Mucosa of stomach (tissue), 1 donor: ENCODE data around the gene MCF2L.

ENCODE experiments used
- H3K27me3 ChIP-seq: one replicate; pipeline ENCODE4 v1.7.0; 2013; ENCODE audit warnings: mild to moderate bottlenecking, low read length; ENCODE audit not compliant: control insufficient read depth, insufficient read depth
- H3K36me3 ChIP-seq: one replicate; pipeline ENCODE4 v1.7.0; 2013; ENCODE audit warnings: low read length; ENCODE audit not compliant: control insufficient read depth, insufficient read depth
- H3K4me1 ChIP-seq: one replicate; pipeline ENCODE4 v1.7.0; 2013; ENCODE audit warnings: mild to moderate bottlenecking, low read length; ENCODE audit not compliant: control insufficient read depth, insufficient read depth
- H3K4me3 ChIP-seq: one replicate; pipeline ENCODE4 v1.7.0; 2013; ENCODE audit warnings: low read length
- H3K9ac ChIP-seq: one replicate; pipeline ENCODE4 v1.7.0; 2013; ENCODE audit warnings: mild to moderate bottlenecking, low read length, moderate library complexity
- H3K9me3 ChIP-seq: one replicate; pipeline ENCODE4 v1.7.0; 2013; ENCODE audit warnings: mild to moderate bottlenecking, low read length, moderate library complexity; ENCODE audit not compliant: control insufficient read depth
- donor health status: Pancreatic carcinoma.

Gene MCF2L, protein sequence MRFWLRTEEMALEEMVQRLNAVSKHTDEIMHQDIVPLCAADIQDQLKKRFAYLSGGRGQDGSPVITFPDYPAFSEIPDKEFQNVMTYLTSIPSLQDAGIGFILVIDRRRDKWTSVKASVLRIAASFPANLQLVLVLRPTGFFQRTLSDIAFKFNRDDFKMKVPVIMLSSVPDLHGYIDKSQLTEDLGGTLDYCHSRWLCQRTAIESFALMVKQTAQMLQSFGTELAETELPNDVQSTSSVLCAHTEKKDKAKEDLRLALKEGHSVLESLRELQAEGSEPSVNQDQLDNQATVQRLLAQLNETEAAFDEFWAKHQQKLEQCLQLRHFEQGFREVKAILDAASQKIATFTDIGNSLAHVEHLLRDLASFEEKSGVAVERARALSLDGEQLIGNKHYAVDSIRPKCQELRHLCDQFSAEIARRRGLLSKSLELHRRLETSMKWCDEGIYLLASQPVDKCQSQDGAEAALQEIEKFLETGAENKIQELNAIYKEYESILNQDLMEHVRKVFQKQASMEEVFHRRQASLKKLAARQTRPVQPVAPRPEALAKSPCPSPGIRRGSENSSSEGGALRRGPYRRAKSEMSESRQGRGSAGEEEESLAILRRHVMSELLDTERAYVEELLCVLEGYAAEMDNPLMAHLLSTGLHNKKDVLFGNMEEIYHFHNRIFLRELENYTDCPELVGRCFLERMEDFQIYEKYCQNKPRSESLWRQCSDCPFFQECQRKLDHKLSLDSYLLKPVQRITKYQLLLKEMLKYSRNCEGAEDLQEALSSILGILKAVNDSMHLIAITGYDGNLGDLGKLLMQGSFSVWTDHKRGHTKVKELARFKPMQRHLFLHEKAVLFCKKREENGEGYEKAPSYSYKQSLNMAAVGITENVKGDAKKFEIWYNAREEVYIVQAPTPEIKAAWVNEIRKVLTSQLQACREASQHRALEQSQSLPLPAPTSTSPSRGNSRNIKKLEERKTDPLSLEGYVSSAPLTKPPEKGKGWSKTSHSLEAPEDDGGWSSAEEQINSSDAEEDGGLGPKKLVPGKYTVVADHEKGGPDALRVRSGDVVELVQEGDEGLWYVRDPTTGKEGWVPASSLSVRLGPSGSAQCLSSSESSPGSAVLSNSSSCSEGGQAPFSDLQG

DNA sequence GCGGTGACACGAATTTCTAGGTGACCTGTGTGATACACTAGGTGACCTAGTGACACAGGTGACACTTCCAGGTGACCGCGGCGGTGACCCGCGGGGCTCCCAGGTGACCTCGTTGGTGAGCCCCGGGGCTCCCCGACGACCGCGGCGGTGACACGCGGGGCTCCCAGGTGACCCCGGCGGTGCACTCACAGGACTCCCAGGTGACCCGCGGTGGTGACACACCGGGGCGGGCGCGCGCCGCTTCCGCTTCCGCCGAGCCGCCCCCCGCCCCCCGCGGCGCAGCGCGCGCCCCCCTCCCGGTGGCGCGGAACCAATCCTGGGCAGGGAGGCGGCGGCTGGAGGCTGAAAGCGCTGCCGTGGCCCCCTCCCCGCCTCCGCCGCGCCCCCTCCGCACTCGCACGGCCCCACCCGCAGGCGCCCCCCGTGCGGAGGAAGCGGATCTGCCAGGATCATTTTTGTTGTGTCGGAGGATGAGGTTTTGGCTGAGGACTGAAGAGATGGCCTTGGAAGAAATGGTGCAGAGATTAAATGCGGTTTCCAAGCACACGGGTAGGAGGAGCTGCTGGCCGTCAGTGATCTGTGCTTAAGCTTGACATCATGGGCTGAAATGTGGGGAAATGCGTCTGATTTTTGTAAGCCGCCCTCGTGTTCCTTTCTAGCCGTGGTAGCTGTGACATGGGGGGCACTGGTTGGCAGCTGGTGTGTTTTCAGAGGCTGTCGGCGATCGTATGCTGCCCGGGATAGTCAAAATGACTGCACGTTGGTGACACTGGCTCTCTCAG is at the start of gene MCF2L:
Gene MCF2L (plus strand): TSS at position 305 of the 782 bp plus-strand sequence. CDS start 166 bp downstream, at position 471.
- Histone ChIP-seq H3K4me1 (peaks cover 15% of the 10 kb centered on the region), H3K36me3 (no peaks in the 10 kb centered on the region), H3K9me3 (no peaks in the 10 kb centered on the region), H3K4me3 (peak within 1 kb of the TSS; percentile 48), H3K9ac (peak within 1 kb of the TSS; percentile 59), H3K27me3 (peaks cover 15% of the 10 kb centered on the region)

DNA sequence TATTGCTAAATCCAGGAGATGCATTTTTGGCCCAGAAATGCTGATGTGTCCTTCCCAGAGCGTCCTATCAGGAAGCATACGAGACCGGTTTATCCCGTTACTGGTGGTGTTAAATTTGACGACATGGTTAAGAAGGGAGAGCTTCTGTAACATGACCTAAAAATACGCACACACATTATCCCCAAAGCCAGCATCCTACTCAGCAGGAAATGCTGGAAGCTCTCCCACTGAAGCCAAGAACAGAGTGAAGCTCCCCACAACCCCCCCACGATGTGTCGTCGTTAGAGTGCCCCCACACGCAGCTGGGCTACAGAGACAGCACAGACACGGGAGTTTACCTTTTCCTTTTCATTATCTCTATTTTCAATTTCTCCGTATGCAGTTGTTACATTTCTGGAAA is 45.1 kb upstream of the MCF2L start:
- Histone ChIP-seq H3K4me1 (peaks cover 4% of the 10 kb centered on the region), H3K4me3 (no peak overlapping the region), H3K9me3 (no peaks in the 10 kb centered on the region), H3K9ac (no peak overlapping the region), H3K36me3 (no peaks in the 10 kb centered on the region), H3K27me3 (no peaks in the 10 kb centered on the region)

DNA sequence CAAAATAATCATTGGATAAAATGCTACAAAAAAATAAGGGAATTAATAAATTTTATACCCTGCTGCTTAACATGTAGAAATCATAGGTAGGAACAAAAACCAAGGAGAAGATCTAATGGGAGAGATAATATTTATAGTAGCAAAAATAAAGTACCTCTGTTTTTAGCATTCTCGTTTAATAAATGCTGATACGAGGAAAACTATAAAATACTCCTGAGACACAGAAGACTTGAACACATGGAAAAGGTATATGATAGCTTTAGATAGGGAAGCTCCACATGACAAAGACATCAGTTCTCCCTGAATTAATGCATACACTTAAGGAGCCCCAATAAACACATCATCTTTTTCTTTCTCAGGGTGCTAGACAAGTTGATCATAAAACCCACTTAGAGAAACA is 44.6 kb upstream of the MCF2L start:
- Histone ChIP-seq H3K9me3 (no peaks in the 10 kb centered on the region), H3K4me3 (no peak overlapping the region), H3K9ac (no peak overlapping the region), H3K4me1 (peaks cover 8% of the 10 kb centered on the region), H3K27me3 (peaks cover 2% of the 10 kb centered on the region), H3K36me3 (no peaks in the 10 kb centered on the region)

DNA sequence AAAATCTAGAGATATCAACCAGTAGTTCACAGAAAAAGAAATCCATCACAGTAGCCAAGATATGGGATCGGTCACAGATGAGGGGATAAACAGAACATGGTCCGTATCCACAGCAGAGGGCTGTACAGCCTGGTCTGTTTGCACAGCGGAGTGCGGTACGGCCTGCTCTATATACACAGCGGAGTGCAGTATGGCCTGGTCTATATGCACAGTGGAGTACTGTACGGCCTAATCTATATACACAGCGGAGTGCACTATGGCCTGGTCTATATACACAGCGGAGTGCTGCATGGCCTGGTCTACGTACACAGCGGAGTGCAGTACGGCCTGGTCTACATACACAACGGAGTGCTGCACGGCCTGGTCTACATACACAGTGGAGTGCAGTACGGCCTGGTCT is 43.0 kb upstream of the MCF2L start:
- no peaks in the 10 kb centered on the region for H3K9me3 ChIP-seq
- H3K27me3 ChIP-seq = peaks cover 5% of the 10 kb centered on the region
- H3K36me3 ChIP-seq = no peaks in the 10 kb centered on the region
- no peak overlapping the region for H3K9ac ChIP-seq
- H3K4me3 ChIP-seq = no peak overlapping the region
- peaks cover 15% of the 10 kb centered on the region for H3K4me1 ChIP-seq

DNA sequence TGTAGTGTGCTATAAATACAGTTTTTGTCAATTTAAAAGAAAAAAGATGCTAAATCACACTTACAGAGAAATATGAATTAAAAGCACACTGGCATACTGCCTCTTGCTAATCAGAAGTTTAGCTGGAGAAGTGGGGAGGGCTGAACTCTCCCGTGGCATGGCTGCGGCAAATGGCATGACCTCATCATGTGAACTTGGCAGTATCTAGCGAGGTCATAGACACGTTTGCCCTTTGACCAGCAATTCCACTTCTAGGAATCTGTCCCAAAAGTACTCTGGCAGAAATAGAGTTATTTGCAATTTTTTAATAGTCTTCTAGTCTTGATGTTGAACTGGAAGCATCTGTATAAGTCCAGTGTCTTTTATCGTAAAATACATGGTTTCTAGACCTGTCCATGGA is 42.0 kb upstream of the MCF2L start:
- no peak overlapping the region for H3K4me3 ChIP-seq
- no peak overlapping the region for H3K9ac ChIP-seq
- H3K9me3 ChIP-seq = no peaks in the 10 kb centered on the region
- H3K27me3 ChIP-seq = peaks cover 9% of the 10 kb centered on the region
- H3K36me3 ChIP-seq = no peaks in the 10 kb centered on the region
- H3K4me1 ChIP-seq = peaks cover 15% of the 10 kb centered on the region

DNA sequence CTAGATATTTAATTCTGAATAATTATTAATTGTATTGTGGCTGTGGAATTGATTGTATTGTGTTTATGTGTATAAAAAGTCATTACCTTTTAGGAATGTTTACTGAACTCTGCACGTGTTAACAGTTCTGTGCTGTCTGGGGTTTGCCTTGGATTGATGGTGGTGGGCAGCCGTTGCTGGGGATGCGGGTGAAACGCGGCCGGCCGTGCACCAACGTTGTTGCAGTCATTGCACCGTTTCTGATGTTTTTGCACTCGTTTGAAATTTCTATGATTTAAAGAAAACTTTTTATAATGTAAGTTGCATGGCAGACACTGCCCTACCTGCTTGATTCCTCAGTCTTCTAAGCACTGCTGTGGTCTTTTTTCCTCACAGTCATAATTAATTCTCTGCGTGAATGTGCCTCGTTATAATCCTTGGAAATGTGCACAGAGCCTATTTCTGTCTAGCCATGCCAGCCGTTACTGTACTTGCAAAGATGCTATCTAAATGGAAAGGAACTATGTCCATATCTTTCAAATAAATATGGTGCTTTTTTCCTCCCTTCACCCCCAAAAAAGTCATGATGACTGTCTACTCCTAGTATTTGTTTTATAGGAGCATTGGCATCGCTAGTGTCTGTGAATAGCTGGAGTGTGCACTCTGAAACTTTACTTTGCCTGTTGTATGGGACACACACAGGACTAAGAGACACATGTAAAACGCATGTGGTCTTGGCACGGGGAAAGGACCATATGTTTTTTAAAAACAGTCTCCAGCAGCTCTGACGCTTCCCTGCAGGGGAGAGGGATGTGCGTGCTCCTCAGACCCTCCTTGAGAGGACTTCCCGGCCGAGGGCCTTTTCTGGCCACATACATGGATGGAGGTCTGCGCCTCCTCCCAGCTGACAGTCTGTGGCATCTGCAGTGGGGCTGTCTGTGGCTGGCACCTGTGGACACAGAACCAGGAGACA is 40.7 kb upstream of the MCF2L start:
- Histone ChIP-seq H3K36me3 (no peaks in the 10 kb centered on the region), H3K4me3 (no peak overlapping the region), H3K9me3 (no peaks in the 10 kb centered on the region), H3K9ac (no peak overlapping the region), H3K27me3 (peaks cover 9% of the 10 kb centered on the region), H3K4me1 (peaks cover 15% of the 10 kb centered on the region)

- H3K4me3 ChIP-seq = no peak overlapping the region
- no peak overlapping the region for H3K9ac ChIP-seq
- no peaks in the 10 kb centered on the region for H3K36me3 ChIP-seq
- no peaks in the 10 kb centered on the region for H3K9me3 ChIP-seq
- peaks cover 15% of the 10 kb centered on the region for H3K4me1 ChIP-seq
- peaks cover 9% of the 10 kb centered on the region for H3K27me3 ChIP-seq
Observed at GRCh38 chr13:112928972-112929782, 39.8 kb upstream of the MCF2L start.

- Histone ChIP-seq H3K4me3 (no peak overlapping the region), H3K36me3 (no peaks in the 10 kb centered on the region), H3K4me1 (peaks cover 15% of the 10 kb centered on the region), H3K9ac (no peak overlapping the region), H3K27me3 (peaks cover 9% of the 10 kb centered on the region), H3K9me3 (no peaks in the 10 kb centered on the region)
Observed at GRCh38 chr13:112929783-112930055, 39.3 kb upstream of the MCF2L start.

DNA sequence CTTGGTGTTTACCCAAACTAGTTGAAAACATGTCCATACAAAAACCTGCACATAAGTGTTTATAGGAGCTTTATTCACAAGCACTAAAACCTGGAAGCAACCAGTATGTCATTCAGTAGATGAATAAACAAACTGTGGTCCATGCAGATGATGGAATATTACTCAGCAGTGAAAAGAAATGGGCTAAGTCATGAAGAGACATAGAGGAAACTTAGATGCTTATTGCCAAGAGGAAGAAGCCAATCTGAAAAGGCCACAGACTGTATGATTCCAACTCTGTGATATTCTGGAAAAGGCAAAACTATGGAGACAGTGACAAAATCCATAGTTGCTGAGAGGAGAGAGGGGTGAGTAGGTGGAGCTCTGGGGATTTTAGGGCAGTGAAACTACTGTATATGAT is 38.8 kb upstream of the MCF2L start:
- Histone ChIP-seq H3K36me3 (no peaks in the 10 kb centered on the region), H3K4me1 (peaks cover 15% of the 10 kb centered on the region), H3K4me3 (no peak overlapping the region), H3K9ac (no peak overlapping the region), H3K9me3 (no peaks in the 10 kb centered on the region), H3K27me3 (peaks cover 9% of the 10 kb centered on the region)

DNA sequence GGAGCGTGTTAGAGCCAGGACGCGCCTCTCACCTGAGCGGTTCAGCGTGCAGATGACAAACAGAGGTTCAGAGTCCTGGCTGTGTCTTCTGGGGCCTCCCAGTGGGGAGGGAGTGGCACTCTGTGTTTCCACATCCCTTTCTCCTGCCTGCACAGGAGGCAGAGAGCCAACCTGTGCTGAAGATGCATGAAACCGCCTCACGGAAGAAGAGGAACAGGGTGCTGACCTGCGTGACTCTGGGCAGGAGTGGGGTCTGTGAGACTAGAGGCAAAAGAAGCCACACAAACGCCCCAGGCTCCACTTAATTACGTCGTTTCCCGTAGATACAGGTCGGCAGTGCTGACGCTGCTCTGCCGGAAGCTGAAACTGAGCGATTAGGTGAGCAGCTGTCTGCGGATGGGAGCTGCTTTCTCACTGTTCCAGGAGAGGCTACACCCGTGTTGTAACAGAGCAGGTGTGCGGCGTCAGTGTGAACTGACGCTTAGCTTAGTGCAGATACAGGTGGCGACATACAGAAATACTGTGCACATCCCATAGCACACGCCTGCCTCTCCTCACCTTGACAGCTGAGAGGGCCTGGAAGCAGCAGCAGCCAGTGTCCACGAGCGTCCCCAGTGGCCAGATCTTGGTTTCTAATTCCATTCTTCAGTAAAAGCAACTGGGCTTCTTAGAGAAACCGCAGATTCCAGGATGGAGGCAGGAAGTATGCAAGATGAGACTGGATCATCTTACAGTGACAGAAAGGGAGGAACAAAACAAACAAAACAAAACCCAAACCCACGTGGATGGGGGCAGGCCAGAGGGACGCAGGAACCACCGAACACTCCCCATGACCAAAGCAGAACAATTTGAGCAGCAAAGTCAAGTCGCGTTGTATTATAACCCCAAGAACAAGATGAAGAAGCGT is 37.7 kb upstream of the MCF2L start:
- no peak overlapping the region for H3K9ac ChIP-seq
- H3K4me3 ChIP-seq = no peak overlapping the region
- H3K9me3 ChIP-seq = no peaks in the 10 kb centered on the region
- H3K4me1 ChIP-seq = peaks cover 15% of the 10 kb centered on the region
- H3K36me3 ChIP-seq = no peaks in the 10 kb centered on the region
- H3K27me3 ChIP-seq = peaks cover 9% of the 10 kb centered on the region
